Vagina (tissue), 2 donors: Measurements from ENCODE around the gene RAB37.

Experiments
- CTCF ChIP-seq, 3 experiments: fragments of 450-650 bp in 2 of 3; fragments of 200-600 bp in 1 of 3; sonication (generic) in 1 of 3; IDR thresholded peaks; one replicate each; pipeline ENCODE4 v1.5.1; 2017 to 2019; ENCODE audit warnings: antibody characterized with exemption in 3 of 3, mild to moderate bottlenecking in 2 of 3, moderate library complexity in 2 of 3
- POLR2AphosphoS5 ChIP-seq, 2 donors: sonication (generic); formaldehyde crosslinking; IDR thresholded peaks; one replicate each; pipeline ENCODE4 v1.9.0; 2017; ENCODE audit warnings: antibody characterized with exemption in 2 of 2, mild to moderate bottlenecking in 2 of 2, low read depth in 1 of 2; ENCODE audit not compliant: insufficient read depth in 1 of 2

DNA sequence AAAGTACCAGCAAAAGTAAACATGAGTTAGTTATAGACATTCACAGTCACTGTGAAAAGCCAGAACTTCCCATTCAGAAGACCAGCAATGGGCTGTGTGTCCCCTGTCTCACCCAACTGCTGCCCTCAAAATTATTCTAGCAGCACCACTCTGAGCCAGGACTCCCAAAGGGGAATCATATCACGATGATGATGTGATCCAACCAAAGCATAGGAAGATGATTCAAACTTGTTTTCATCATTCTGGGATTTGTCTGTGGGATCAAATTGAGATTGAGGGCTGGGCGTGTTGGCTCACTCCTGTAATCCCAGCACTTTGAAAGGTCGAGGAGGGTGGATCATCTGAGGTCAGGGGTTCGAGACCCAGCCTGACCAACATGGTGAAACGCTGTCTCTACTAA lies 45.5 kb downstream of the RAB37 start:
- TF ChIP-seq CTCF (IDR thresholded peaks at IDR 0.05) (no peak), POLR2AphosphoS5 (IDR thresholded peaks at IDR 0.05; ENCODE audit: insufficient read depth in 1 of 2, low read depth in 1 of 2) (no peak)
